Right renal cortex interstitium (tissue), 3 donors: ENCODE results near the gene IL20RA. TPM values are rescaled to one million over a fixed set of nuclear protein-coding genes. Genes with fewer than 3 reads are reported as not detected.

Experiments
- DNase-seq, 3 donors: peaks; one replicate each; pipeline ENCODE4 v3.0.0-alpha.2; 2013; ENCODE audit warnings: low read depth in 3 of 3, low spot score in 2 of 3
- polyA plus RNA-seq, 3 donors: library from polyadenylated mRNA; unstranded; fragments of 120-200 nt; gene quantifications; one replicate each; pipeline ENCODE4 v1.2.1, GENCODE V29; 2013; ENCODE audit not compliant: insufficient read length in 3 of 3

Gene IL20RA
- polyA plus RNA-seq, 3 donors: 1.4 to 1.9 (median 1.7) TPM

- DNase-seq: no peak
These were observed 33.4 kb downstream of the IL20RA start for GRCh38 chr6:137011406-137011805.

- no peak for DNase-seq
These were observed 34.5 kb downstream of the IL20RA start for GRCh38 chr6:137010128-137010718.

- DNase-seq: no peak
These were observed 36.6 kb downstream of the IL20RA start for GRCh38 chr6:137008204-137008603.

GRCh38 chr6:137006056-137006455, 38.7 kb downstream of the IL20RA start:
- DNase-seq: no peak

- no peak for DNase-seq
These were observed 39.7 kb downstream of the IL20RA start for GRCh38 chr6:137005073-137005472.

- DNase-seq: no peak
These were observed 42.3 kb downstream of the IL20RA start for GRCh38 chr6:137002505-137002904.

GRCh38 chr6:137001977-137002302, 42.8 kb downstream of the IL20RA start:
- DNase-seq: no peak

- DNase-seq: no peak
These were observed 43.3 kb downstream of the IL20RA start for GRCh38 chr6:137001299-137001976.

GRCh38 chr6:137000825-137001224, 43.9 kb downstream of the IL20RA start:
- no peak for DNase-seq

- DNase-seq: no peak
These were observed 49.2 kb downstream of the IL20RA start for GRCh38 chr6:136995521-136995920.

GRCh38 chr6:136994782-136995181, 50.0 kb downstream of the IL20RA start:
- no peak for DNase-seq

- DNase-seq: no peak
These were observed 52.7 kb downstream of the IL20RA start for GRCh38 chr6:136992113-136992512.

- no peak for DNase-seq
These were observed 53.1 kb downstream of the IL20RA start for GRCh38 chr6:136991646-136992045.

- DNase-seq: no peak
These were observed 54.0 kb downstream of the IL20RA start for GRCh38 chr6:136990754-136991153.

GRCh38 chr6:136990242-136990578, 54.6 kb downstream of the IL20RA start:
- no peak for DNase-seq

GRCh38 chr6:136989571-136990241, 55.1 kb downstream of the IL20RA start:
- peak in 1 of 3 donors; percentile 26 for DNase-seq

- DNase-seq: no peak
These were observed 57.2 kb downstream of the IL20RA start for GRCh38 chr6:136987526-136987925.

- no peak for DNase-seq
These were observed 59.3 kb downstream of the IL20RA start for GRCh38 chr6:136985502-136985901.

GRCh38 chr6:136984578-136984977, 60.2 kb downstream of the IL20RA start:
- no peak for DNase-seq

- no peak for DNase-seq
These were observed 61.1 kb downstream of the IL20RA start for GRCh38 chr6:136983687-136984086.

- DNase-seq: no peak
These were observed 61.8 kb downstream of the IL20RA start for GRCh38 chr6:136982928-136983327.

- no peak for DNase-seq
These were observed 64.7 kb downstream of the IL20RA start for GRCh38 chr6:136980070-136980469.
